Gastrocnemius medialis (tissue), 4 donors: ENCODE data around the gene MYOCOS. TPM values are rescaled to one million over a fixed set of nuclear protein-coding genes. Genes with fewer than 3 reads are reported as not detected.
"Not testable (repeated sequence)": the region's sequence is repeated elsewhere in the genome, so short reads cannot be mapped to it uniquely, and the experiment has no call there.

Source experiments
- ATAC-seq, 2 donors: fragments of 150-250 bp; one replicate each; pipeline ENCODE4 v1.9.1; 2016
- DNase-seq, 2 donors: peaks; one replicate each; pipeline ENCODE4 v3.0.0-alpha.2; 2019
- H3K27ac ChIP-seq, 4 donors: fragments of 200-600 bp; sonication (generic); 1 replicate in 1 of 4; 2 replicates in 3 of 4; pipeline ENCODE4 v1.5.1; 2016 to 2018; ENCODE audit warnings: mild to moderate bottlenecking in 2 of 4, moderate library complexity in 1 of 4
- H3K27me3 ChIP-seq, 3 donors: fragments of 200-600 bp; sonication (generic) in 2 of 3; 1 replicate in 1 of 3; 2 replicates in 2 of 3; pipeline versions ENCODE4 v1.5.1 to v1.6.0; 2016 to 2019; ENCODE audit warnings: mild to moderate bottlenecking in 1 of 3, moderate library complexity in 1 of 3
- H3K36me3 ChIP-seq, 2 donors: fragments of 200-600 bp; sonication (generic) in 1 of 2; one replicate each; pipeline ENCODE4 v1.5.1; 2017 to 2018
- H3K4me1 ChIP-seq, 2 donors: fragments of 200-600 bp; sonication (generic) in 1 of 2; one replicate each; pipeline ENCODE4 v1.5.1; 2016 to 2017; ENCODE audit warnings: mild to moderate bottlenecking in 2 of 2
- H3K4me3 ChIP-seq, 4 donors: fragments of 200-600 bp; sonication (generic) in 3 of 4; 1 replicate in 1 of 4; 2 replicates in 3 of 4; pipeline ENCODE4 v1.5.1; 2016 to 2019; ENCODE audit warnings: mild to moderate bottlenecking in 2 of 4
- H3K9me3 ChIP-seq, 3 donors: fragments of 200-600 bp; sonication (generic) in 2 of 3; 1 replicate in 1 of 3; 2 replicates in 2 of 3; pipeline ENCODE4 v1.5.1; 2016 to 2019
- CTCF ChIP-seq, 5 experiments: fragments of 450-650 bp in 3 of 5; fragments of 200-600 bp in 2 of 5; sonication (generic) in 2 of 5; IDR thresholded peaks in 4 of 5; conservative IDR thresholded peaks in 1 of 5; 1 replicate in 4 of 5; 2 replicates in 1 of 5; pipeline ENCODE4 v1.5.1; 2016 to 2019; ENCODE audit warnings: antibody characterized with exemption in 5 of 5, mild to moderate bottlenecking in 3 of 5, moderate library complexity in 3 of 5
- POLR2A ChIP-seq, 2 donors: fragments of 450-650 bp; IDR thresholded peaks; one replicate each; pipeline ENCODE4 v1.6.1; 2017; ENCODE audit warnings: antibody characterized with exemption in 2 of 2, mild to moderate bottlenecking in 2 of 2, moderate library complexity in 2 of 2
- in situ Hi-C, 4 donors: fragments of 200-750 bp; cut with MboI; loops; one replicate each; pipeline versions ENCODE4 v1.15.0 to v1.8.0; 2017; ENCODE audit warnings: low sequenced_read_pairs in 4 of 4
- intact Hi-C: fragments of 100-400 bp; cut with DNase I; formaldehyde crosslinking; loops from one replicate; pipeline ENCODE4 v1.15.1; 2023; ENCODE audit warnings: low total_unique reads
- total RNA-seq, 4 donors: library from RNA; depleted of rRNA; stranded (reverse); fragments of >200 nt; gene quantifications; one replicate each; pipeline versions ENCODE4 v1.1.0 to v1.2.3, GENCODE V29; 2016

The MYOCOS gene
- total RNA-seq, 4 donors from 2014 or later: 0.20 TPM; not detected in 3

DNA sequence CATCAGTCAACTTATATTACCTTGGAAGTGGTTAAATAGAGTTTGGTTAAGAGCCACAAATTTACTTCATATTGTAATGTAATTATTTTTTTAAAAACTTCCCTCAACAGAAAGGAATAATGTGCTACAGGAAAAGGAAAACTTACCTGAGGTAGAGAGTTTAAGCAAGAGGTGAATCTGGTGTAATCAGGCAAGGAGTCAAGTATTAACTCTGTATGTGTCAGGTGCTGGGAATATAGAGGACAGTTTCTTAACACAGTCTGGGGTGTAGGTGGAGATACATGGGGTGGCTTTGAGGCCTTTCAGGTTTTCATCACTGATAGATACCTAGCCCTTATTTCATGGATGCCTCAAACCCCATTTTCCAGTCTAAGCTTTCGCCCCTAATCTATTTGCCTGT lies 25.9 kb upstream of the MYOCOS start:
- in situ Hi-C loops (no loop called here), intact Hi-C loops (no loop called here)
- peaks cover 0 to 23% of the 10 kb centered on the region in 2 donors for H3K36me3 ChIP-seq
- TF ChIP-seq POLR2A (IDR thresholded peaks at IDR 0.05): no peak
- TF ChIP-seq CTCF (IDR thresholded peaks at IDR 0.05 in 4 of 5, conservative IDR thresholded peaks at IDR 0.05 in 1 of 5): no peak
- H3K9me3 ChIP-seq: no peaks in the 10 kb centered on the region
- H3K27me3 ChIP-seq: no peaks in the 10 kb centered on the region
- no peak overlapping the region for H3K27ac ChIP-seq
- no peak overlapping the region for H3K4me3 ChIP-seq
- DNase-seq: no peak
- no peaks in the 10 kb centered on the region for H3K4me1 ChIP-seq
- no peak for ATAC-seq

- DNase-seq: no peak
- peaks cover 0 to 17% of the 10 kb centered on the region in 2 donors for H3K36me3 ChIP-seq
- no peaks in the 10 kb centered on the region for H3K27me3 ChIP-seq
- H3K4me1 ChIP-seq: no peaks in the 10 kb centered on the region
- TF ChIP-seq CTCF (IDR thresholded peaks at IDR 0.05 in 4 of 5, conservative IDR thresholded peaks at IDR 0.05 in 1 of 5): no peak
- TF ChIP-seq POLR2A (IDR thresholded peaks at IDR 0.05): no peak
- no peaks in the 10 kb centered on the region for H3K9me3 ChIP-seq
- no peak for ATAC-seq
- in situ Hi-C loops: no loop called here
- no peak overlapping the region for H3K4me3 ChIP-seq
- intact Hi-C loops: no loop called here
- H3K27ac ChIP-seq: no peak overlapping the region
Measured at GRCh38 chr1:171596705-171597104, 25.3 kb upstream of the MYOCOS start.

- H3K27ac ChIP-seq: no peak overlapping the region
- H3K27me3 ChIP-seq: no peaks in the 10 kb centered on the region
- H3K4me3 ChIP-seq: no peak overlapping the region
- intact Hi-C loops (no loop called here), in situ Hi-C loops (no loop called here)
- TF ChIP-seq POLR2A (IDR thresholded peaks at IDR 0.05) (no peak), CTCF (IDR thresholded peaks at IDR 0.05 in 4 of 5, conservative IDR thresholded peaks at IDR 0.05 in 1 of 5) (no peak)
- H3K9me3 ChIP-seq: no peaks in the 10 kb centered on the region
- H3K4me1 ChIP-seq: no peaks in the 10 kb centered on the region
- H3K36me3 ChIP-seq: peaks cover 0 to 12% of the 10 kb centered on the region in 2 donors
- DNase-seq: no peak
- no peak for ATAC-seq
Measured at GRCh38 chr1:171597203-171597602, 24.8 kb upstream of the MYOCOS start.

- H3K4me1 ChIP-seq, DNase-seq, H3K4me3 ChIP-seq, in situ Hi-C loops, H3K36me3 ChIP-seq, intact Hi-C loops, H3K27me3 ChIP-seq, H3K9me3 ChIP-seq, H3K27ac ChIP-seq, ATAC-seq: not testable (repeated sequence)
Measured at GRCh38 chr1:171600310-171600709, 21.7 kb upstream of the MYOCOS start.

DNA sequence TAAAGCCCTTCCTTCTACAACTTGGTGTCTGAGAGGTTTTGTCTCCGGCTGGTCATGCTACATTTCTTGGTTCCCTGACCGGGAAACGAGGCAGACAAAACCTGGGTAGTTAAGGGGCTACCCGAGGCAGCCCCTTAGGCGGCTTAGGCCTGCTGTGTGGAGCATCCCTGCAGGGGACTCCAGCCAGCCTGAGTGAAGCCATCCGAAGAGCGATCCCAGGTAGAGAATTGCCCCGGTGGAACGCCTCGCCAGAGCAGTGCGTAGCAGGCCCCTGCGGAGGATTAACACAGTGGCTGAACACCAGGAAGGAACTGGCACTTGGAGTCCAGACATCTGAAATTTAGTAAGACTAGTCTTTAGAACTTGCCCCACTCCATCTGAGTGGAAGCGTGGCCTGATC lies 21.2 kb upstream of the MYOCOS start:
- intact Hi-C loops: no loop called here
- Histone ChIP-seq H3K4me1 (no peaks in the 10 kb centered on the region), H3K36me3 (no peaks in the 10 kb centered on the region), H3K9me3 (no peaks in the 10 kb centered on the region), H3K27ac (no peak overlapping the region), H3K27me3 (no peaks in the 10 kb centered on the region), H3K4me3 (no peak overlapping the region)
- DNase-seq (no peak), ATAC-seq (no peak)
- no peak for TF ChIP-seq CTCF (IDR thresholded peaks at IDR 0.05 in 4 of 5, conservative IDR thresholded peaks at IDR 0.05 in 1 of 5)
- TF ChIP-seq POLR2A (IDR thresholded peaks at IDR 0.05): no peak
- in situ Hi-C loops: no loop called here

GRCh38 chr1:171603042-171603441 lies 19.0 kb upstream of the MYOCOS start:
- ATAC-seq, H3K4me1 ChIP-seq, in situ Hi-C loops, H3K27me3 ChIP-seq, H3K36me3 ChIP-seq, DNase-seq, H3K27ac ChIP-seq, H3K9me3 ChIP-seq, intact Hi-C loops, H3K4me3 ChIP-seq: not testable (repeated sequence)
